IPS-11a (cell line): ENCODE results near the gene TMEM131.
"Not testable (repeated sequence)": the region's sequence is repeated elsewhere in the genome, so short reads cannot be mapped to it uniquely, and the experiment has no call there.

ENCODE experiments used
- H3K4me3 ChIP-seq: one replicate; pipeline ENCODE4 v1.5.1; 2013; ENCODE audit warnings: low read depth, low read length, control low read depth

TMEM131 gene

GRCh38 chr2:97963079-97963406 is 32.7 kb downstream of the TMEM131 start:
- H3K4me3 ChIP-seq: no peak overlapping the region

- no peak overlapping the region for H3K4me3 ChIP-seq
These were observed 34.2 kb downstream of the TMEM131 start for GRCh38 chr2:97961534-97961933.

- H3K4me3 ChIP-seq: no peak overlapping the region
These were observed 37.6 kb downstream of the TMEM131 start for GRCh38 chr2:97958184-97958583.

GRCh38 chr2:97957432-97958183 is 38.1 kb downstream of the TMEM131 start:
- H3K4me3 ChIP-seq: no peak overlapping the region

GRCh38 chr2:97956753-97957152 is 39.0 kb downstream of the TMEM131 start:
- H3K4me3 ChIP-seq: not testable (repeated sequence)

- no peak overlapping the region for H3K4me3 ChIP-seq
These were observed 41.9 kb downstream of the TMEM131 start for GRCh38 chr2:97953853-97954252.

- no peak overlapping the region for H3K4me3 ChIP-seq
These were observed 43.4 kb downstream of the TMEM131 start for GRCh38 chr2:97952357-97952756.

- no peak overlapping the region for H3K4me3 ChIP-seq
These were observed 44.5 kb downstream of the TMEM131 start for GRCh38 chr2:97951155-97951680.

- no peak overlapping the region for H3K4me3 ChIP-seq
These were observed 45.2 kb downstream of the TMEM131 start for GRCh38 chr2:97950329-97951154.

- no peak overlapping the region for H3K4me3 ChIP-seq
These were observed 46.8 kb downstream of the TMEM131 start for GRCh38 chr2:97948926-97949325.

GRCh38 chr2:97945791-97946190 is 50.0 kb downstream of the TMEM131 start:
- H3K4me3 ChIP-seq: no peak overlapping the region

GRCh38 chr2:97936881-97937280 is 58.9 kb downstream of the TMEM131 start:
- no peak overlapping the region for H3K4me3 ChIP-seq

- no peak overlapping the region for H3K4me3 ChIP-seq
These were observed 59.5 kb downstream of the TMEM131 start for GRCh38 chr2:97936199-97936598.

GRCh38 chr2:97935719-97936161 is 60.0 kb downstream of the TMEM131 start:
- H3K4me3 ChIP-seq: no peak overlapping the region

GRCh38 chr2:97932975-97933662 is 62.6 kb downstream of the TMEM131 start:
- no peak overlapping the region for H3K4me3 ChIP-seq

GRCh38 chr2:97931858-97932225 is 63.9 kb downstream of the TMEM131 start:
- H3K4me3 ChIP-seq: no peak overlapping the region

- no peak overlapping the region for H3K4me3 ChIP-seq
These were observed 64.5 kb downstream of the TMEM131 start for GRCh38 chr2:97931118-97931857.

GRCh38 chr2:97928591-97928990 is 67.2 kb downstream of the TMEM131 start:
- no peak overlapping the region for H3K4me3 ChIP-seq

- no peak overlapping the region for H3K4me3 ChIP-seq
These were observed 68.8 kb downstream of the TMEM131 start for GRCh38 chr2:97926946-97927345.

GRCh38 chr2:97924194-97924593 is 71.6 kb downstream of the TMEM131 start:
- H3K4me3 ChIP-seq: no peak overlapping the region

- H3K4me3 ChIP-seq: no peak overlapping the region
These were observed 75.9 kb downstream of the TMEM131 start for GRCh38 chr2:97919858-97920257.
